Smooth muscle cell (in vitro differentiated cells): Measurements from ENCODE around the gene TBC1D23. TPM values are rescaled to one million over a fixed set of nuclear protein-coding genes. Genes with fewer than 3 reads are reported as not detected.
"Not testable (repeated sequence)": the region's sequence is repeated elsewhere in the genome, so short reads cannot be mapped to it uniquely, and the experiment has no call there.

Experiments
- DNase-seq: peaks from one replicate; lab custom pipeline; 2025; ENCODE audit not compliant: unreplicated experiment; lab: John Stamatoyannopoulos, UW
- H2AFZ ChIP-seq: fragments of 200-600 bp; sonication (generic); 2 replicates; pipeline ENCODE4 v1.6.0; 2016; ENCODE audit warnings: antibody characterized with exemption, low read depth, mild to moderate bottlenecking
- H3F3A ChIP-seq: fragments of 200-600 bp; sonication (generic); 2 replicates; pipeline ENCODE4 v1.6.0; 2017; ENCODE audit warnings: antibody characterized with exemption, low read depth
- H3K27ac ChIP-seq: fragments of 200-600 bp; sonication (generic); 2 replicates; pipeline ENCODE4 v1.5.1; 2016; ENCODE audit warnings: low read depth, mild to moderate bottlenecking
- H3K27me3 ChIP-seq: fragments of 200-600 bp; sonication (generic); 2 replicates; pipeline ENCODE4 v1.6.1; 2016; ENCODE audit warnings: low read depth, mild to moderate bottlenecking
- H3K36me3 ChIP-seq: fragments of 200-600 bp; sonication (generic); 2 replicates; pipeline ENCODE4 v1.5.1; 2016; ENCODE audit warnings: low read depth
- H3K4me1 ChIP-seq: fragments of 200-600 bp; sonication (generic); 2 replicates; pipeline ENCODE4 v1.5.1; 2016; ENCODE audit warnings: low read depth
- H3K4me2 ChIP-seq: fragments of 200-600 bp; sonication (generic); 2 replicates; pipeline ENCODE4 v1.6.0; 2016; ENCODE audit warnings: mild to moderate bottlenecking
- H3K4me3 ChIP-seq: fragments of 200-600 bp; sonication (generic); 2 replicates; pipeline ENCODE4 v1.5.1; 2016; ENCODE audit warnings: mild to moderate bottlenecking
- H3K79me2 ChIP-seq: fragments of 200-600 bp; sonication (generic); 2 replicates; pipeline ENCODE4 v1.6.0; 2016; ENCODE audit warnings: low read depth, mild to moderate bottlenecking
- H3K9ac ChIP-seq: fragments of 200-600 bp; sonication (generic); 2 replicates; pipeline ENCODE4 v1.6.0; 2016; ENCODE audit warnings: low read depth
- H3K9me3 ChIP-seq: fragments of 200-600 bp; sonication (generic); replicated peaks from 2 replicates; pipeline ENCODE4 v1.5.1; 2016; ENCODE audit warnings: low read depth
- H4K20me1 ChIP-seq: fragments of 200-600 bp; sonication (generic); 2 replicates; pipeline ENCODE4 v1.6.0; 2016; ENCODE audit warnings: low read depth
- CTCF ChIP-seq: fragments of 200-600 bp; sonication (generic); IDR thresholded peaks from 2 replicates; pipeline ENCODE4 v1.5.1; 2017; ENCODE audit warnings: borderline replicate concordance, mild to moderate bottlenecking, antibody characterized with exemption; ENCODE audit not compliant: insufficient read depth, poor library complexity, severe bottlenecking
- WGBS: methylation state at CpG from one replicate; pipeline ENCODE4 v1.1.7; 2016; ENCODE audit warnings: low lambda C conversion rate; 5-methylcytosine and 5-hydroxymethylcytosine counted together
- polyA plus RNA-seq: library from polyadenylated mRNA; unstranded; fragments of >200 nt; fragmentation: Nextera tagmentation; extraction: Ambion mirVana; gene quantifications from 2 replicates; pipeline ENCODE4 v1.2.1, GENCODE V29; 2016
- total RNA-seq: library from RNA; depleted of rRNA; stranded (reverse); fragments of >200 nt; gene quantifications from 2 replicates; pipeline ENCODE4 v1.2.3, GENCODE V29; 2014

TBC1D23 gene
- total and polyA plus RNA-seq, 2 experiments from 2014 or later, result 36.0 to 77.7 TPM

GRCh38 chr3:100317912-100318311 is 57.1 kb downstream of the TBC1D23 start:
- Histone ChIP-seq H3F3A (no peaks in the 10 kb centered on the region), H4K20me1 (peaks cover 14% of the 10 kb centered on the region), H3K4me3 (no peak overlapping the region), H3K27ac (no peak overlapping the region), H3K79me2 (no peaks in the 10 kb centered on the region), H3K27me3 (no peaks in the 10 kb centered on the region), H3K36me3 (peaks cover 16% of the 10 kb centered on the region), H3K9ac (no peak overlapping the region), H3K4me2 (no peak overlapping the region), H2AFZ (no peak overlapping the region), H3K4me1 (no peaks in the 10 kb centered on the region), H3K9me3 (no peaks in the 10 kb centered on the region)
- 100% methylated on average over 2 of the region's 2 CpGs for WGBS
- no peak for DNase-seq
- TF ChIP-seq CTCF, result no peak

- peaks cover 14% of the 10 kb centered on the region for H4K20me1 ChIP-seq
- peaks cover 16% of the 10 kb centered on the region for H3K36me3 ChIP-seq
These were observed 59.2 kb downstream of the TBC1D23 start for GRCh38 chr3:100319951-100320350.

GRCh38 chr3:100324044-100324443 is 63.3 kb downstream of the TBC1D23 start:
- H3K27me3 ChIP-seq, result no peaks in the 10 kb centered on the region
- H3K4me3 ChIP-seq, result no peak overlapping the region
- TF ChIP-seq CTCF, result no peak
- no peaks in the 10 kb centered on the region for H3K4me1 ChIP-seq
- H4K20me1 ChIP-seq, result peaks cover 4% of the 10 kb centered on the region
- no peak overlapping the region for H3K9ac ChIP-seq
- H3F3A ChIP-seq, result no peaks in the 10 kb centered on the region
- H3K27ac ChIP-seq, result no peak overlapping the region
- peaks cover 21% of the 10 kb centered on the region for H3K36me3 ChIP-seq
- peaks cover 8% of the 10 kb centered on the region for H3K9me3 ChIP-seq
- DNase-seq, result no peak
- no peak overlapping the region for H2AFZ ChIP-seq
- no peak overlapping the region for H3K4me2 ChIP-seq
- no peaks in the 10 kb centered on the region for H3K79me2 ChIP-seq

More at GRCh38 chr3:100319951-100320350, 59.2 kb downstream of the TBC1D23 start:
- Histone ChIP-seq H3K27ac (no peak overlapping the region), H3K9ac (no peak overlapping the region), H3K9me3 (no peaks in the 10 kb centered on the region), H3K79me2 (no peaks in the 10 kb centered on the region), H3K4me2 (no peak overlapping the region), H3K4me3 (no peak overlapping the region), H3K4me1 (no peaks in the 10 kb centered on the region), H3K27me3 (no peaks in the 10 kb centered on the region), H2AFZ (no peak overlapping the region), H3F3A (no peaks in the 10 kb centered on the region)
- TF ChIP-seq CTCF, result no peak
- no peak for DNase-seq
- 95% methylated on average over 2 of the region's 2 CpGs for WGBS

GRCh38 chr3:100325827-100326226 is 65.0 kb downstream of the TBC1D23 start:
- Histone ChIP-seq H2AFZ (no peak overlapping the region), H3K4me3 (no peak overlapping the region), H3K4me2 (no peak overlapping the region), H4K20me1 (no peaks in the 10 kb centered on the region), H3K79me2 (no peaks in the 10 kb centered on the region), H3K27ac (no peak overlapping the region), H3K9ac (no peak overlapping the region), H3K4me1 (no peaks in the 10 kb centered on the region), H3K9me3 (peaks cover 8% of the 10 kb centered on the region), H3K27me3 (no peaks in the 10 kb centered on the region), H3F3A (no peaks in the 10 kb centered on the region), H3K36me3 (peaks cover 16% of the 10 kb centered on the region)
- TF ChIP-seq CTCF, result no peak
- DNase-seq, result no peak

GRCh38 chr3:100327377-100327776 is 66.6 kb downstream of the TBC1D23 start:
- not testable (repeated sequence) for H4K20me1 ChIP-seq, H3K9me3 ChIP-seq, H2AFZ ChIP-seq, H3K9ac ChIP-seq, H3K79me2 ChIP-seq, H3K4me2 ChIP-seq, H3K27me3 ChIP-seq, DNase-seq, H3K4me3 ChIP-seq, H3K4me1 ChIP-seq, H3K27ac ChIP-seq, H3F3A ChIP-seq
- WGBS, result 96% methylated on average over 5 of the region's 5 CpGs
- H3K36me3 ChIP-seq, result peaks cover 16% of the 10 kb centered on the region
